ENCODE results near the gene SFT2D3. TPM values are rescaled to one million over a fixed set of nuclear protein-coding genes. Genes with fewer than 3 reads are reported as not detected.

The SFT2D3 gene
- polyA plus RNA-seq, 4 donors, result not detected

GRCh38 chr2:127681288-127681804 is 20.0 kb upstream of the SFT2D3 start:
- DNase-seq (ENCODE audit: low read depth in 4 of 4, low spot score in 3 of 4), result no peak

DNA sequence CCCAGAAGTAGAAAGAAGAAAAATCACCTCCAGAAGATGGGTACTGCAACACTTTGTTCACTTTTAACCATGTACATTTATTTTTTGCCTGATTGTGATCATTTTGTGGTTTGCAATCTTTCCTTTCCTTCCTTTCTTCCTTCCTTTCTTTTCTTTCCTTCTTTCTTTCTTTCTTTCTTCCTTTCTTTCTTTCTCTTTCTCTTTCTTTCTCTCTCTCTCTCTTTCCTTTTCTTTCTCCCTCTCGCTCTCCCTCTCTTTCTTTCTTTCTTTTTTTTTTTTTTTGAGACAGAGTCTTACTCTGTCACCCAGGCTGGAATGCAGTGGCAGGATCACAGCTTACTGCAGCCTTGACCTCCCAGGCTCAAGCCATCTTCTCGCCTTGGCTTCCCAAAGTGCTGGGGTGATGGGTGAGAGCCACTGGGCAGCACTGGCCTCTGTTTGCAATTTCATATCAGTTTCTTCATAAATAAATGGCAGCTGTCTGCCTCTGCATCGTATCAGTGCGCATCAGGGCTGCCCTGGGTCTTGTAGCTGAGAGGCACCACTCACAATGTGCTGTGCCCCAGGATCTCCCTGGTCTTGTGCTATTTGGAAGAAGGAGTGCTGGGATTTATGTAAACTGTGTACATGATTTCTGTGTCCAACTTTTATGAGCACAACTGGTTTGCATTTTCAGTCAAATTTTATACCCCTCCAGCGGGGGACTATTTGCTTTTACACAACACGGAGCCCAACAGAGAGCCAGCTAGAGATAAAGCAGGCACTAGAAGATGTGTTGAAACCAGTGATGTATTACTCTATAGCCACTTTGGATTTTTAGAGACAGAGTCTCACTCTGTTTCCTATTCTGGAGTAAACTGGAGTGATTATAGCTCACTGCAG is 19.1 kb upstream of the SFT2D3 start:
- no peak for DNase-seq (ENCODE audit: low read depth in 4 of 4, low spot score in 3 of 4)

DNA sequence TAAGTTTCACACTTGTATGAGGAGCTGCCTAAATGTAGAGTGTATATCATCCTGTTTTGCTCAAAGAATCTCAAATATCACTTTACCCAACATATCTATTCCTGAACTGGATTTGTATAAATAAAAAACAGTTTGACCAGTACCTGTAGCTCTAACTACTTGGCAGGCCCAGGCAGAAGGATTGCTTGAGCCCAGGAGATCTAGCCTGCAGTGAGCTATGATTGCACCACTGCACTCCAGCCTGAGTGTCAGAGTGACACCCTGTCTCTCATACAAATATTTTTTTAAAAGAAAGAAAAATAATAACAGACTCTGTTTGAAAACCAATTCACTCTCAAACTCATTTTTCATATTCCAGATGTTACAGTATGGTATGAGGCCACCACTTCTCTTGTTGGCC is 18.2 kb upstream of the SFT2D3 start:
- DNase-seq (ENCODE audit: low read depth in 4 of 4, low spot score in 3 of 4), result no peak

DNA sequence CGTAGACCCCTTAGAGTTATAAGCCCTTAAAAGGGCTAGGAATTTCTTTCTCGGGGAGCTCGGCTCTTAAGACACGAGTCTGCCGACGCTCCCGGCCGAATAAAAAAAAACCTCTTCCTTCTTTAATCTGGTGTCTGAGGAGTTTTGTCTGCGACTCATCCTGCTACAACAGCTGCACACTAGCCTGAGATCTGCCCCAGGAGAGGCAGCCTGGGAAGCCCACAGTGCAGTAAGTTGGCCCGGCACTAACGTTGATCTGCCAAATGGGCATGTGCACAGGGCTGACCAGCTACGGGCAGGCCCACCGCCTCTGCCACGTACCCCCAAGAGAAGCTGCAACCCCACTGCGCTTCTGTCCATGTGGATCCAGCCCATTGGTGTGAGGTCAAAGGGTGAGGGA is 17.5 kb upstream of the SFT2D3 start:
- DNase-seq (ENCODE audit: low read depth in 4 of 4, low spot score in 3 of 4), result no peak

DNA sequence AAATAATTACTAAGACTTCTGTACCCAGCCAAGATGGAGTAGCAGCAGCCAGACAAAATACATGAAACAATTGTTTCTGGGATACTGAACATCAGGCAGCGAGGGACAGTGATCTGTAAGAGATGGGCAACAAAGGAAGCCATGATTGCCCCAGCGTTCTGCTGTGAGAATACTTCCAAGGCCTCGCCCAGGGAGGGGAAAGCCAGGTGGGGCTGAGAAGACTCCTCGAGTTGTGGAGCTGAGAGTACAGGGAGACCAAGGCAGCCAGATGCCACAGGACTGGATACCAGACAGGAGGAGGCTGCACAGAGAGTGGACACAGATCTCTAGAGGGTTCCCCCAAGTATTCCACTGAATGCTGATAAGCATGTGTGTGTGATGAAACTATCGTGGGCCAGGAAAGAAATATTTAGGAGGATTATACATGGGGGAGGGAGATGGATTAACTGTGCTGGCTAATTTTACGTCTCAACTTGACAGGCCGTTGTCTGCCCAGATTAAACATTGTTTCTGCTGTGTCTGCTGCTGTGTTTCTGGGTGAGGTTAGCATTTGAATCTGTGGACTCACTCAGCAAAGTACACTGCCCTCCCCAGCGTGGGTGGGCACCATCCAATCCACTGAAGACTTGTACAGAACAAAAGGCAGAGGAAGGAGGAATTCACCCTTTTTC is 15.8 kb upstream of the SFT2D3 start:
- DNase-seq (ENCODE audit: low read depth in 4 of 4, low spot score in 3 of 4), result no peak

DNA sequence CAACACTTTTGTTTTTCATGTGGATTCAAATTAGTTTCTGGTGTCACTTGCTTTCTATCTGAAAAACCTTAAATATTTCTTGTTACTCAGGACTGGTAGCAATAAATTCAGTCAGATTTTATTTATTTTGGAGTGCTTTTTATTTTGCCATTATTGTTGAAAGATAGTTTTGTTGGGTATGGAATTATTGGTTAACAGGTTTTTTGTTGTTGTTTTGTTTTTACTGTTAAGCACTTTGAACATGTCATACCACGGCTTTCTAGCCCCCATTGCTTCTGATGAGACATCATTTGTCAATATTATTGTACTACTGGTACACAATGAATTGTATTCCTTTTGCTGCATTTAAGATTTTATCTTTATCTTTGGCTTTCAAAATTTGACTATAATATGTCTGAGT is 12.9 kb upstream of the SFT2D3 start:
- no peak for DNase-seq (ENCODE audit: low read depth in 4 of 4, low spot score in 3 of 4)

GRCh38 chr2:127690696-127691095 is 10.6 kb upstream of the SFT2D3 start:
- DNase-seq (ENCODE audit: low read depth in 4 of 4, low spot score in 3 of 4), result no peak

- DNase-seq (ENCODE audit: low read depth in 4 of 4, low spot score in 3 of 4), result no peak
Observed at GRCh38 chr2:127694986-127695385, 6.3 kb upstream of the SFT2D3 start.

DNA sequence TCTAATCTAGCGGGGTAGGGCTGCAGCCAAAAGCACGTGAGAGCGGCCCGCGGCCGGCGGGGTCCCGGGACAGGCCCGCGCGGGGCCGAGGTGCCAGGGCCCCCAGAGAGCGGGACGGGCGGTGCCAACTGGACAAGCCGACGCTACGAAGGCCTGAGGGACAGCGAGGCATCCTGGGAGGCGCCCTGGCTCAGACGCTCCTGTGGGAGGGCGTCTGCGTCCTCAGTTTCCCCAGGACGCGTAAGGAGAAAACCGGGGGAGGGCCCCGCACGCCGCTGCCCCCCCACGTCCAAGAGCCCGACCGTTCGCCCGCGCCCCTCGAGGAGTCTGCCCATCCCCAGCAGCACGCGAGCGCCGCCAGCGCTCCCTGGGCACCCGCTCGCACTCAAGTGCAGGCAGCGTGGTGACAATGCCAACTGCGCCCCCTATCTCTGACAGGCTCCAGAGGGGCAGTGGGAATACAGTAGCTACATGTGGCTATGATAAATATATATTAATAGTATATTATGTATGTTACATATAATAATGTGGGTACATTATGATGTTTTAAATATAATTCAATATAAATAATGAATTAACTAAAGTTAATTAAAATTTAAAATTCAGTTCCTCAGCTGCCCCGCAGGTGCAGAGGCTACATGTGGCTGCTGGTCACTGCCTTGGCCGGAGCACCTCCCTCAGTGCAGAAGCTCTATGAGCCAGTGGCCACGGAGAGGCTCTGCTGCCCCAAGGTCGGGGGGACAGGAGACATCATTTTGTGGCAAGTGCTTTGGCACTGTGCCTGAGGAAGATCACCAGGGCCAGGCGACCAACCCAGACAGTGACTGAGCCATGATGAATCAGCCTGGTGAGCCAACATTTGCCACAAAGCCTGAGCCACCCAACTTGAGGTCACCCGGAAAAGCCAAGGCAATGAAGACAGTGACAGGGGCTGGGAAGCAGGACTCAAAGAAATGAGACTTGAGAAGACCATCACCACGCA is 5.5 kb upstream of the SFT2D3 start:
- DNase-seq (ENCODE audit: low read depth in 4 of 4, low spot score in 3 of 4), result no peak

- DNase-seq (ENCODE audit: low read depth in 4 of 4, low spot score in 3 of 4), result no peak
Observed at GRCh38 chr2:127697482-127698180, 3.7 kb upstream of the SFT2D3 start.

GRCh38 chr2:127698553-127699355 is 2.5 kb upstream of the SFT2D3 start:
- DNase-seq (ENCODE audit: low read depth in 4 of 4, low spot score in 3 of 4), result no peak

DNA sequence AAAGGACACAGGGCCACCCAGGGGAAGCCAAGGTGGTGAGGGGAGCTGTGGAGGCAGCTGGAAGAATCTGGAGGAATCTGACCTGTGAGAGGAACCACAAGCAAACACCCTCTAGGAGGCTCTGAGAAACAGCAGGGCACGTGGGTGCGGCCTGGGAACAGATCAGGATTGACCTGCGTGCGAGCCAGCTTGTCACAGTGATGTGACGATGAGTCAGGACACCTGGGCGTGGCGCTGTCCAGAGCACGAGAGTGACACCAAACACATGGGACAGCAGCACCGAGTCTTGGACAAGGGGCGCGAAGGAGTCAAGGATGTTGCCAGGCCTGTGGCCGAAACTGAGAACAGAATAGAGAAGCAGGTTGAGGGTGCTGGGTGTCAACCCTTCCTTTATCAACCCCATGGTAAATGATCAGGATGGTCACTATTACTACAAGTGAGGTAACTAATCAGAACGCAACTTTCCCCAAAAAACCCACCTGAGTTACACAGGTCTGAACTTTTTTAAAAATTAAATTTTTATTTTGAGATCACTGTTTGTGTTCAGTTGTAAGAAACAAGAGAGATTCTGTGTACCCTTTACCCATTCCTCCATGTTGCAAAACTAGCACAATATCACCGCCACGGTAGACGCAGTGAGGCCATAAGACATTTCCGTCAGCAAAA is 637 bp upstream of the SFT2D3 start:
- DNase-seq (ENCODE audit: low read depth in 4 of 4, low spot score in 3 of 4), result no peak

GRCh38 chr2:127701651-127702394 is 526 bp downstream of the SFT2D3 start:
- peak in 3 of 4 donors; percentile 48 to 64 (median 59) for DNase-seq (ENCODE audit: low read depth in 4 of 4, low spot score in 3 of 4)

GRCh38 chr2:127702395-127703009 is 1.2 kb downstream of the SFT2D3 start:
- DNase-seq (ENCODE audit: low read depth in 4 of 4, low spot score in 3 of 4), result no peak

- DNase-seq (ENCODE audit: low read depth in 4 of 4, low spot score in 3 of 4), result no peak
Observed at GRCh38 chr2:127703282-127703681, 2.0 kb downstream of the SFT2D3 start.

- DNase-seq (ENCODE audit: low read depth in 4 of 4, low spot score in 3 of 4), result no peak
Observed at GRCh38 chr2:127704641-127705390, 3.5 kb downstream of the SFT2D3 start.

All from left renal pelvis (tissue), 4 donors.